HEK293T (cell line): ENCODE measurements around the gene STK24.

ENCODE experiments used
- ARNT ChIP-seq: fragments of 450-650 bp; IDR thresholded peaks from 2 replicates; pipeline ENCODE4 v1.6.1; 2017; ENCODE audit warnings: mild to moderate bottlenecking
- CTBP1 ChIP-seq: fragments of 450-650 bp; IDR thresholded peaks from 2 replicates; pipeline ENCODE4 v1.6.1; 2016; ENCODE audit warnings: borderline replicate concordance
- ELF4 ChIP-seq: fragments of 450-650 bp; IDR thresholded peaks from 2 replicates; pipeline ENCODE4 v1.6.1; 2017; ENCODE audit warnings: antibody characterized with exemption
- FOXA1 ChIP-seq: fragments of 450-650 bp; IDR thresholded peaks from 2 replicates; pipeline ENCODE4 v1.6.1; 2016; ENCODE audit warnings: mild to moderate bottlenecking
- FOXM1 ChIP-seq: fragments of 450-650 bp; IDR thresholded peaks from 2 replicates; pipeline ENCODE4 v1.6.1; 2017; ENCODE audit warnings: mild to moderate bottlenecking, borderline replicate concordance
- HDGF ChIP-seq: fragments of 450-650 bp; IDR thresholded peaks from 2 replicates; pipeline ENCODE4 v1.6.1; 2017; ENCODE audit warnings: antibody characterized with exemption, borderline replicate concordance
- L3MBTL2 ChIP-seq: fragments of 450-650 bp; conservative IDR thresholded peaks from 2 replicates; pipeline ENCODE4 v1.6.1; 2016; ENCODE audit warnings: mild to moderate bottlenecking
- PKNOX1 ChIP-seq: fragments of 450-650 bp; IDR thresholded peaks from 2 replicates; pipeline ENCODE4 v1.6.1; 2016
- SP1 ChIP-seq: fragments of 450-650 bp; IDR thresholded peaks from 2 replicates; pipeline ENCODE4 v1.6.1; 2017
- SUZ12 ChIP-seq: fragments of 450-650 bp; IDR thresholded peaks from 2 replicates; pipeline ENCODE4 v1.6.1; 2016; ENCODE audit warnings: mild to moderate bottlenecking
- ZNF384 ChIP-seq: fragments of 450-650 bp; IDR thresholded peaks from 2 replicates; pipeline ENCODE4 v1.6.1; 2016

DNA sequence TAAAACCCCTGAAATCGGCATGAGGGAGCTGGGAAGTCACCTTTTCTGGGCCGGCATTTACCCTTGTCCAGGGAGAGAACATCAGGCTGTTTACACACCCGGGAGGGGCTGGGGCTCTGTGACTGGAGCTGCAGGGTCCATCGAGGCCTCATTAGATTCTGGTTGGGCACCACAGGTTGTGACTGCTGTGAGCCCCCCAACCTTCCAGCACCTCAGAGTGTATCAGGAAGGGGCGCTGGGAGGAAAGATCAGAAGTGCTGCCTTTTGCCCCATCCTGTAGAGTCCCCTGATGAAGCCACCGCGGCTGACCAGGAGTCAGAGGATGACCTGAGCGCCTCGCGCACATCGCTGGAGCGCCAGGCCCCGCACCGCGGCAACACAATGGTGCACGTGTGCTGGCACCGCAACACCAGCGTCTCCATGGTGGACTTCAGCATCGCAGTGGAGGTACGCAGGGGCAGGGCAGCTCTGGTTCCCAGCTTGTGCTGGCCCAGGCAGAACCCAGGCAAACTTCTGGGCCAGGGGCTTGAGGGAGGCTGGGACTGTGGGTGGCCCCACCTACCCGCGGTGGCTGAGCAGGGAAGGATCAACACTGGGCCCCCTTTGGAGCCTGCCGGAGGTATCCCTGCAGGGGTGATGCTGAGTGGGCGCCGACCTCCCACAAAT lies 136.4 kb downstream of the STK24 start:
- TF ChIP-seq SUZ12, result no peak
- no peak for TF ChIP-seq FOXA1
- TF ChIP-seq PKNOX1, result no peak
- TF ChIP-seq ELF4, result no peak
- TF ChIP-seq SP1, result no peak
- TF ChIP-seq FOXM1, result no peak
- no peak for TF ChIP-seq ARNT
- TF ChIP-seq ZNF384, result no peak
- no peak for TF ChIP-seq L3MBTL2
- no peak for TF ChIP-seq HDGF
- TF ChIP-seq CTBP1, result no peak
